Measurements from ENCODE around the gene MESP2.

DNA sequence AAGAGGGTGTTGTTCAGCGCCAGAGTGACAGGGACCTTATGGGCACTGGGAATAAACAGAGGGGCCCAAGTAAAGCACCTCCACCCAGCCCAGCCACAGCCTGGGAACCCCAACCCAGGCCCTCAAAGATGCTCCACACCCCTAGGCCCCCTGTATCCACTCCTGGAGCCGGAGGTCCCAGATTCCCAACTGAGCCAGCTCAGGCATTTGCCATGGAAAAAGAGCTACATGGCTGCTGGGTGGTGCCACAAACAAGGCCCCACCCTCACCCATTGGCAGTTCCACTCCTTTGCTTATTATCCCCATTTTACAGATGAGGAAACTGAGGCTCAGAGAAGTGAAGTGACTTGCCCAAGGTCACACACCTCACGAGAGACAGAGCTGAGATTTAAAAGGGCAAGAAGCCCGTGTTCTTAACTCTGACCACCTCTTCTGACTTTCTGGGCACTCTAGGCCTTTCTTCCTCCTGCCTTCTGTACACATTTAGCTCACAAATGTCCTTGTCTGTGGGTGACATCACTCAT, 21.6 kb downstream of the MESP2 start:
- TF ChIP-seq, protein P1, sequence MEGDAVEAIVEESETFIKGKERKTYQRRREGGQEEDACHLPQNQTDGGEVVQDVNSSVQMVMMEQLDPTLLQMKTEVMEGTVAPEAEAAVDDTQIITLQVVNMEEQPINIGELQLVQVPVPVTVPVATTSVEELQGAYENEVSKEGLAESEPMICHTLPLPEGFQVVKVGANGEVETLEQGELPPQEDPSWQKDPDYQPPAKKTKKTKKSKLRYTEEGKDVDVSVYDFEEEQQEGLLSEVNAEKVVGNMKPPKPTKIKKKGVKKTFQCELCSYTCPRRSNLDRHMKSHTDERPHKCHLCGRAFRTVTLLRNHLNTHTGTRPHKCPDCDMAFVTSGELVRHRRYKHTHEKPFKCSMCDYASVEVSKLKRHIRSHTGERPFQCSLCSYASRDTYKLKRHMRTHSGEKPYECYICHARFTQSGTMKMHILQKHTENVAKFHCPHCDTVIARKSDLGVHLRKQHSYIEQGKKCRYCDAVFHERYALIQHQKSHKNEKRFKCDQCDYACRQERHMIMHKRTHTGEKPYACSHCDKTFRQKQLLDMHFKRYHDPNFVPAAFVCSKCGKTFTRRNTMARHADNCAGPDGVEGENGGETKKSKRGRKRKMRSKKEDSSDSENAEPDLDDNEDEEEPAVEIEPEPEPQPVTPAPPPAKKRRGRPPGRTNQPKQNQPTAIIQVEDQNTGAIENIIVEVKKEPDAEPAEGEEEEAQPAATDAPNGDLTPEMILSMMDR (IDR thresholded peaks at IDR 0.05) = no peak
- TF ChIP-seq SIN3A (IDR thresholded peaks at IDR 0.05; ENCODE audit: borderline replicate concordance, insufficient read depth, low read depth, low read length) = no peak
